ENCODE results near the gene NME9.

DNA sequence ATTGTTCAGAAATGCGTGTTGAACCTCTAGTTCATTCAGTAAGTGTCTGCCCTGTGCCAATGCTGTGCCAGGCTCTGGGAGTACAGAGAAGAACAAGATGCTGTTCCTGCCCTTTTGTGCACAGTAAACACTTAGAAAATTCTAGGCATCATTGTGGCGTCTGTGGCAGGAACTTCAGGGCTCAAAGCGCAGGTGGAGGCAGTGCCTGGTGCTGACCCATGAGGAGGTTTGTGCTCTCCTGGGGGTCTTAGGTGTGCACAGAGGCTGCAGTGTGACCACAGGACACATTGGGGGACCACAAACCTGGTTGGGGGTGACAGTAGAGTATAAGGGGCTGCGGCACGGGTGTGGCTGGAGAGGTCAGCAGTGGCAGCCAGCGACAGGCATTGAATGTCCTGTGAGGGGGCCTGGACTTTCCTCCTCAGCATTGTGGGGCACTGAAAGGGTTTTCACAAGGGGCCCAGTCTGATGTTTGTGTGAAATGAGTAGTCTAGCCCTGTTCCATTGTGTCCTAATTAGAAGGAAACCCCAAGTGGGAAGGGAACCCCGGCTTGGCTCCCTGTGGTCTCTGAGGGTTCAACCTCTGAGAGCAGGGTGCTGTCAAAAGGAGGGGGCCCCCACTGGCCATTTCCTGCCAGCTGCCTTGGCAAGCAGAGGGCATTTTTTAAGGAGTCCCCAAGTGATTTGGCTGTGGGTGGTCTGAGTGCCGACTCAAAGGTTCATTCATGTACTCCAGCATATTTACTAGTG is 39.7 kb upstream of the NME9 start:
- no peak for TF ChIP-seq POLR2AphosphoS5 (IDR thresholded peaks at IDR 0.05; ENCODE audit: low read depth, low read length)
- TF ChIP-seq, protein P1, sequence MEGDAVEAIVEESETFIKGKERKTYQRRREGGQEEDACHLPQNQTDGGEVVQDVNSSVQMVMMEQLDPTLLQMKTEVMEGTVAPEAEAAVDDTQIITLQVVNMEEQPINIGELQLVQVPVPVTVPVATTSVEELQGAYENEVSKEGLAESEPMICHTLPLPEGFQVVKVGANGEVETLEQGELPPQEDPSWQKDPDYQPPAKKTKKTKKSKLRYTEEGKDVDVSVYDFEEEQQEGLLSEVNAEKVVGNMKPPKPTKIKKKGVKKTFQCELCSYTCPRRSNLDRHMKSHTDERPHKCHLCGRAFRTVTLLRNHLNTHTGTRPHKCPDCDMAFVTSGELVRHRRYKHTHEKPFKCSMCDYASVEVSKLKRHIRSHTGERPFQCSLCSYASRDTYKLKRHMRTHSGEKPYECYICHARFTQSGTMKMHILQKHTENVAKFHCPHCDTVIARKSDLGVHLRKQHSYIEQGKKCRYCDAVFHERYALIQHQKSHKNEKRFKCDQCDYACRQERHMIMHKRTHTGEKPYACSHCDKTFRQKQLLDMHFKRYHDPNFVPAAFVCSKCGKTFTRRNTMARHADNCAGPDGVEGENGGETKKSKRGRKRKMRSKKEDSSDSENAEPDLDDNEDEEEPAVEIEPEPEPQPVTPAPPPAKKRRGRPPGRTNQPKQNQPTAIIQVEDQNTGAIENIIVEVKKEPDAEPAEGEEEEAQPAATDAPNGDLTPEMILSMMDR (IDR thresholded peaks at IDR 0.05), result no peak

All from Panc1 (cell line).